ENCODE results near the gene ERCC6L2.

DNA sequence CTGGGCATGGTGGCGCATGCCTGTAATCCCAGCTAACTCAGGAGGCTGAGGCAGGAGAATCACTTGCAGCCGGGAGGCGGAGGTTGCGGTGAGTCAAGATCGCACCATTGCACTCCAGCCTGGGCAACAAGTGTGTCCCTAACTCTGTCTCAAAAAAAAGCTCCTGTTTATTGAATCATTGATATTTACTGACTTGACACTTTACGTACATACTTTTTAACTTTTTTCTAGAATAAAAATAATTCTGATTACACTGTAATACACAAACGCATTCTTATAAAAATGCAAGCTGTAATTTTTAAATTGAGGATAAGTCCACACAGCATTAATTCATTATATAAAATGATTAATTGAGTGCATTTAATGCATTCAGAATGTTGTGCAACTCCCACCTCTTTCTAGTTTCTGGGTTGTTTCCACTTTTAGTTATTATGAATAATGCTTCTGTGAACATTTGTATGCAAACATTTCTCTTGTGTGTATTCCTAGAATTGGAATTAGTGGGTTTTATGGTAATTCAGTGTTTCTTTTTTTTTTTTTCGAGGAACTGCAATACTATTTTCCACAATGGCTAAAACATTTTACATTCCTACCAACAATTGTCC, 15.7 kb downstream of the ERCC6L2 start:
- TF ChIP-seq, protein P1, sequence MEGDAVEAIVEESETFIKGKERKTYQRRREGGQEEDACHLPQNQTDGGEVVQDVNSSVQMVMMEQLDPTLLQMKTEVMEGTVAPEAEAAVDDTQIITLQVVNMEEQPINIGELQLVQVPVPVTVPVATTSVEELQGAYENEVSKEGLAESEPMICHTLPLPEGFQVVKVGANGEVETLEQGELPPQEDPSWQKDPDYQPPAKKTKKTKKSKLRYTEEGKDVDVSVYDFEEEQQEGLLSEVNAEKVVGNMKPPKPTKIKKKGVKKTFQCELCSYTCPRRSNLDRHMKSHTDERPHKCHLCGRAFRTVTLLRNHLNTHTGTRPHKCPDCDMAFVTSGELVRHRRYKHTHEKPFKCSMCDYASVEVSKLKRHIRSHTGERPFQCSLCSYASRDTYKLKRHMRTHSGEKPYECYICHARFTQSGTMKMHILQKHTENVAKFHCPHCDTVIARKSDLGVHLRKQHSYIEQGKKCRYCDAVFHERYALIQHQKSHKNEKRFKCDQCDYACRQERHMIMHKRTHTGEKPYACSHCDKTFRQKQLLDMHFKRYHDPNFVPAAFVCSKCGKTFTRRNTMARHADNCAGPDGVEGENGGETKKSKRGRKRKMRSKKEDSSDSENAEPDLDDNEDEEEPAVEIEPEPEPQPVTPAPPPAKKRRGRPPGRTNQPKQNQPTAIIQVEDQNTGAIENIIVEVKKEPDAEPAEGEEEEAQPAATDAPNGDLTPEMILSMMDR (IDR thresholded peaks at IDR 0.05): no peak
- TF ChIP-seq, protein P2, sequence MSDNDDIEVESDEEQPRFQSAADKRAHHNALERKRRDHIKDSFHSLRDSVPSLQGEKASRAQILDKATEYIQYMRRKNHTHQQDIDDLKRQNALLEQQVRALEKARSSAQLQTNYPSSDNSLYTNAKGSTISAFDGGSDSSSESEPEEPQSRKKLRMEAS (CRISPR knock-in tag; IDR thresholded peaks at IDR 0.05): no peak
- TF ChIP-seq JUN (CRISPR knock-in tag; IDR thresholded peaks at IDR 0.05): no peak
- no peak for TF ChIP-seq TEAD4 (CRISPR knock-in tag; IDR thresholded peaks at IDR 0.05)
- TF ChIP-seq, protein P3, sequence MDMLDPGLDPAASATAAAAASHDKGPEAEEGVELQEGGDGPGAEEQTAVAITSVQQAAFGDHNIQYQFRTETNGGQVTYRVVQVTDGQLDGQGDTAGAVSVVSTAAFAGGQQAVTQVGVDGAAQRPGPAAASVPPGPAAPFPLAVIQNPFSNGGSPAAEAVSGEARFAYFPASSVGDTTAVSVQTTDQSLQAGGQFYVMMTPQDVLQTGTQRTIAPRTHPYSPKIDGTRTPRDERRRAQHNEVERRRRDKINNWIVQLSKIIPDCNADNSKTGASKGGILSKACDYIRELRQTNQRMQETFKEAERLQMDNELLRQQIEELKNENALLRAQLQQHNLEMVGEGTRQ (CRISPR knock-in tag; IDR thresholded peaks at IDR 0.05): no peak
- TF ChIP-seq CBFB (CRISPR knock-in tag; IDR thresholded peaks at IDR 0.05; ENCODE audit: low read depth): no peak
- no peak for TF ChIP-seq RELA (CRISPR knock-in tag; IDR thresholded peaks at IDR 0.05; ENCODE audit: borderline replicate concordance)
- TF ChIP-seq IRF2 (CRISPR knock-in tag; IDR thresholded peaks at IDR 0.05; ENCODE audit: borderline replicate concordance, low read depth): no peak
- TF ChIP-seq, protein P4, sequence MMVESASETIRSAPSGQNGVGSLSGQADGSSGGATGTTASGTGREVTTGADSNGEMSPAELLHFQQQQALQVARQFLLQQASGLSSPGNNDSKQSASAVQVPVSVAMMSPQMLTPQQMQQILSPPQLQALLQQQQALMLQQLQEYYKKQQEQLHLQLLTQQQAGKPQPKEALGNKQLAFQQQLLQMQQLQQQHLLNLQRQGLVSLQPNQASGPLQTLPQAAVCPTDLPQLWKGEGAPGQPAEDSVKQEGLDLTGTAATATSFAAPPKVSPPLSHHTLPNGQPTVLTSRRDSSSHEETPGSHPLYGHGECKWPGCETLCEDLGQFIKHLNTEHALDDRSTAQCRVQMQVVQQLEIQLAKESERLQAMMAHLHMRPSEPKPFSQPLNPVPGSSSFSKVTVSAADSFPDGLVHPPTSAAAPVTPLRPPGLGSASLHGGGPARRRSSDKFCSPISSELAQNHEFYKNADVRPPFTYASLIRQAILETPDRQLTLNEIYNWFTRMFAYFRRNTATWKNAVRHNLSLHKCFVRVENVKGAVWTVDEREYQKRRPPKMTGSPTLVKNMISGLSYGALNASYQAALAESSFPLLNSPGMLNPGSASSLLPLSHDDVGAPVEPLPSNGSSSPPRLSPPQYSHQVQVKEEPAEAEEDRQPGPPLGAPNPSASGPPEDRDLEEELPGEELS (CRISPR knock-in tag; IDR thresholded peaks at IDR 0.05): no peak
- TF ChIP-seq NFYB (CRISPR knock-in tag; conservative IDR thresholded peaks at IDR 0.05; ENCODE audit: low read depth): no peak

Measured in WTC11 (cell line).